Measurements from ENCODE around the gene SCN9A. TPM values are rescaled to one million over a fixed set of nuclear protein-coding genes. Genes with fewer than 3 reads are reported as not detected.

Gene SCN9A
- total and polyA plus RNA-seq, 2 of the 8 experiments (the other 6 are each of a cell fraction or from before 2014, with no cell fraction given): 1.6 to 6.2 TPM

- no peak overlapping the region for H2BK15ac ChIP-seq (ENCODE audit: low read length)
- H2BK120ac ChIP-seq (replicated peaks; ENCODE audit: low read depth, low read length): no peak overlapping the region
- no peaks in the 10 kb centered on the region for H3K23me2 ChIP-seq (ENCODE audit: low read depth, low read length)
- no peaks in the 10 kb centered on the region; a peak in 1 of 7 replicates for H3K4me1 ChIP-seq (replicated peaks in 1 of 4; ENCODE audit: control insufficient read depth in 3 of 4, insufficient read depth in 4 of 4, low read length in 3 of 4)
- POLR2A ChIA-PET (ENCODE audit: partially characterized antibody): no interaction called here
- H3K79me1 ChIP-seq (ENCODE audit: low read depth, low read length): no peaks in the 10 kb centered on the region
- H3K27me3 ChIP-seq (replicated peaks in 1 of 4; ENCODE audit: control insufficient read depth in 3 of 4, extremely low read depth in 1 of 4, insufficient read depth in 3 of 4, low read length in 3 of 4): no peaks in the 10 kb centered on the region
- no peak overlapping the region for H2BK20ac ChIP-seq (ENCODE audit: low read length)
- H3K27ac ChIP-seq (ENCODE audit: low read depth, low read length): no peak overlapping the region
- no peak overlapping the region for H2BK5ac ChIP-seq (ENCODE audit: low read depth, low read length)
- no peak overlapping the region for H3K56ac ChIP-seq (replicated peaks; ENCODE audit: insufficient read length, low read depth, low read length)
- no peak overlapping the region for H4K91ac ChIP-seq (replicated peaks; ENCODE audit: insufficient read length, low read length)
- H3K4me2 ChIP-seq (ENCODE audit: insufficient read depth in 1 of 2, low read depth in 2 of 2, low read length in 2 of 2): no peak overlapping the region
- DNase-seq (ENCODE audit: low read depth in 1 of 2, low spot score in 2 of 2): no peak
- no peaks in the 10 kb centered on the region for H4K20me1 ChIP-seq (replicated peaks in 1 of 2; ENCODE audit: control insufficient read depth in 1 of 2, insufficient read depth in 2 of 2, low read length in 2 of 2)
- TF ChIP-seq ASH2L (IDR thresholded peaks at IDR 0.05; ENCODE audit: low read length) (no peak), TCF12 (IDR thresholded peaks at IDR 0.05; ENCODE audit: low read depth, low read length) (no peak), JUND (IDR thresholded peaks at IDR 0.05; ENCODE audit: low read length) (no peak), CBX5 (IDR thresholded peaks at IDR 0.05; ENCODE audit: low read depth, low read length) (no peak), USF2 (IDR thresholded peaks at IDR 0.05; ENCODE audit: low read length) (no peak), PHF8 (conservative IDR thresholded peaks at IDR 0.05; ENCODE audit: low read depth, low read length) (no peak)
- H3K4me3 ChIP-seq (ENCODE audit: extremely low read depth in 1 of 4, insufficient read depth in 2 of 4, low read depth in 3 of 4, low read length in 4 of 4): no peak overlapping the region
- H3K23ac ChIP-seq (ENCODE audit: insufficient read length): no peak overlapping the region
- CTCF ChIA-PET (ENCODE audit: partially characterized antibody): no interaction called here
- no peak overlapping the region for H3K9ac ChIP-seq (replicated peaks in 1 of 4; ENCODE audit: extremely low read depth in 1 of 4, low read depth in 3 of 4, low read length in 3 of 4)
- no peak overlapping the region for H3K14ac ChIP-seq (ENCODE audit: insufficient read length)
- H2BK12ac ChIP-seq (ENCODE audit: low read depth, low read length): no peak overlapping the region
- no peak overlapping the region for H2AK5ac ChIP-seq (ENCODE audit: low read depth, low read length)
- no peaks in the 10 kb centered on the region for H3K79me2 ChIP-seq (ENCODE audit: control insufficient read depth in 1 of 2, insufficient read depth in 2 of 2, low read length in 2 of 2)
- no peak for FAIRE-seq
- H3K4ac ChIP-seq (replicated peaks; ENCODE audit: insufficient read length, low read depth, low read length): no peak overlapping the region
- H3K36me3 ChIP-seq (ENCODE audit: control insufficient read depth in 2 of 4, insufficient read depth in 4 of 4, low read length in 3 of 4): no peaks in the 10 kb centered on the region
- H2AFZ ChIP-seq (ENCODE audit: low read length): no peak overlapping the region
- no peak overlapping the region for H3K18ac ChIP-seq (ENCODE audit: extremely low read depth, low read length)
- H4K5ac ChIP-seq (ENCODE audit: insufficient read length, low read depth, low read length): no peak overlapping the region
- no peaks in the 10 kb centered on the region for H3K9me3 ChIP-seq (ENCODE audit: insufficient read depth in 2 of 2, low read depth in 1 of 2, low read length in 1 of 2)
- H4K8ac ChIP-seq (ENCODE audit: extremely low read depth, insufficient read depth, low read length): no peak overlapping the region
These were observed 117.9 kb downstream of the SCN9A start for GRCh38 chr2:166257859-166258258.

Data from H1 (cell line).